Measurements from ENCODE around the gene DAAM1. TPM values are rescaled to one million over a fixed set of nuclear protein-coding genes. Genes with fewer than 3 reads are reported as not detected.

The DAAM1 gene
- polyA plus RNA-seq, 1 donor from 2014 or later, result 161 TPM

DNA sequence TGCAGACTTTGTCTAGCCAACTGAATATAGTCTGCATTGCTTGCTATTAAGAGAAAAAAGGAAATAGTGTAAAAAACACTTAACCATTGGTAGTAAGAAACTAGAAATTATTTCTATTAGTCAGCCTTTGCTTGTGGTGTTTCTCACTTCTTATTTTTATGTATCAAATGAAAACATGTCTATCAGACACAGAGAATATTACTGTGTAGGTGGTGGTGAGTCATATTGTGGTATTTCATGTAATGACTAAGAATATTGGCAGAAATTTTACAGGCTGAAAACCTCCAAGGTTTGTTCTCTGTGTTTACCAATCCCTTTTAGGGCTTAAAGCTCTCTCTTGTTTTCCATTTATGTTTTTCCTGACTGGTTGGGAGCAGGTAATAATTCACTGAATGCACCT, 87.2 kb downstream of the DAAM1 start:
- Histone ChIP-seq H3K9ac (ENCODE audit: low read length) (no peak overlapping the region), H3K9me2 (ENCODE audit: insufficient read depth, low read length) (no peaks in the 10 kb centered on the region), H3K4me3 (ENCODE audit: low read length) (no peak overlapping the region), H3K4me2 (ENCODE audit: low read length) (no peak overlapping the region), H3K79me2 (replicated peaks; ENCODE audit: insufficient read depth, low read length) (peaks cover 6% of the 10 kb centered on the region), H3K27me3 (ENCODE audit: insufficient read depth, low read depth, low read length) (no peaks in the 10 kb centered on the region), H3F3A (ENCODE audit: insufficient read depth, low read length, poor library complexity, severe bottlenecking) (no peaks in the 10 kb centered on the region), H3K36me3 (ENCODE audit: insufficient read depth, low read length) (no peaks in the 10 kb centered on the region), H2AFZ (ENCODE audit: low read depth, low read length) (no peak overlapping the region), H4K20me1 (ENCODE audit: insufficient read depth) (no peaks in the 10 kb centered on the region), H3K9me3 (ENCODE audit: low read length) (no peaks in the 10 kb centered on the region), H3K27ac (ENCODE audit: low read length) (no peak overlapping the region)
- TF ChIP-seq EP300 (conservative IDR thresholded peaks at IDR 0.05; ENCODE audit: poor library complexity, severe bottlenecking) (no peak), POLR2AphosphoS5 (IDR thresholded peaks at IDR 0.05) (no peak), RAD21 (conservative IDR thresholded peaks at IDR 0.05) (no peak), EZH2 (IDR thresholded peaks at IDR 0.05; ENCODE audit: borderline replicate concordance, insufficient read depth, low read length, poor library complexity, severe bottlenecking) (no peak)
- TF ChIP-seq, protein P1, sequence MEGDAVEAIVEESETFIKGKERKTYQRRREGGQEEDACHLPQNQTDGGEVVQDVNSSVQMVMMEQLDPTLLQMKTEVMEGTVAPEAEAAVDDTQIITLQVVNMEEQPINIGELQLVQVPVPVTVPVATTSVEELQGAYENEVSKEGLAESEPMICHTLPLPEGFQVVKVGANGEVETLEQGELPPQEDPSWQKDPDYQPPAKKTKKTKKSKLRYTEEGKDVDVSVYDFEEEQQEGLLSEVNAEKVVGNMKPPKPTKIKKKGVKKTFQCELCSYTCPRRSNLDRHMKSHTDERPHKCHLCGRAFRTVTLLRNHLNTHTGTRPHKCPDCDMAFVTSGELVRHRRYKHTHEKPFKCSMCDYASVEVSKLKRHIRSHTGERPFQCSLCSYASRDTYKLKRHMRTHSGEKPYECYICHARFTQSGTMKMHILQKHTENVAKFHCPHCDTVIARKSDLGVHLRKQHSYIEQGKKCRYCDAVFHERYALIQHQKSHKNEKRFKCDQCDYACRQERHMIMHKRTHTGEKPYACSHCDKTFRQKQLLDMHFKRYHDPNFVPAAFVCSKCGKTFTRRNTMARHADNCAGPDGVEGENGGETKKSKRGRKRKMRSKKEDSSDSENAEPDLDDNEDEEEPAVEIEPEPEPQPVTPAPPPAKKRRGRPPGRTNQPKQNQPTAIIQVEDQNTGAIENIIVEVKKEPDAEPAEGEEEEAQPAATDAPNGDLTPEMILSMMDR (IDR thresholded peaks at IDR 0.05; ENCODE audit: poor library complexity, severe bottlenecking), result no peak

DNA sequence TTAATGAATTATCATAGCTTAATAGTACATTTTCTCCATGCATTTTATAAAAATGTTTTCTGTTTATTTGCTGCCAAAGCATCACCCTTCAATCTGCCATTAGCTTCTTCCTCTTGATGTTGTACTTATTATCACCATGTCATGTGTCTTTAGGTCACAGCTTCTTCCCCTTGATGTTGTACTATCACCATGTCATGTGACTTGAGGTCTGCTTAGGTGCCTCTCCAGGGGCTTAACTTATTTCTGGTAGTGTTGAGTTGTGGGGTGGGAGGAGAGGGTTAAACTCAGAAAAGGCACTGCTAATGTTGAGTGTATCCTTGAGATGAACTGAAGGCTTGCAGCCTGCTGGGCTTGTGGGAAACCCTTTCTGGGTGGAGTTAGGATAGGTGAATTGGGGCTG, 87.8 kb downstream of the DAAM1 start:
- H3K36me3 ChIP-seq (ENCODE audit: insufficient read depth, low read length), result no peaks in the 10 kb centered on the region
- H3K9me3 ChIP-seq (ENCODE audit: low read length), result no peaks in the 10 kb centered on the region
- H3K27me3 ChIP-seq (ENCODE audit: insufficient read depth, low read depth, low read length), result no peaks in the 10 kb centered on the region
- no peak overlapping the region for H3K27ac ChIP-seq (ENCODE audit: low read length)
- no peaks in the 10 kb centered on the region for H4K20me1 ChIP-seq (ENCODE audit: insufficient read depth)
- H3K4me3 ChIP-seq (ENCODE audit: low read length), result no peak overlapping the region
- no peak overlapping the region for H3K9ac ChIP-seq (ENCODE audit: low read length)
- H3F3A ChIP-seq (ENCODE audit: insufficient read depth, low read length, poor library complexity, severe bottlenecking), result no peaks in the 10 kb centered on the region
- TF ChIP-seq EZH2 (IDR thresholded peaks at IDR 0.05; ENCODE audit: borderline replicate concordance, insufficient read depth, low read length, poor library complexity, severe bottlenecking) (no peak), POLR2AphosphoS5 (IDR thresholded peaks at IDR 0.05) (no peak), RAD21 (conservative IDR thresholded peaks at IDR 0.05) (no peak), TAF1 (IDR thresholded peaks at IDR 0.05; ENCODE audit: low read depth) (no peak), SMC3 (conservative IDR thresholded peaks at IDR 0.05; ENCODE audit: poor library complexity) (no peak), EP300 (conservative IDR thresholded peaks at IDR 0.05; ENCODE audit: poor library complexity, severe bottlenecking) (no peak), MXI1 (conservative IDR thresholded peaks at IDR 0.05; ENCODE audit: poor library complexity, severe bottlenecking) (no peak)
- TF ChIP-seq, protein P2, sequence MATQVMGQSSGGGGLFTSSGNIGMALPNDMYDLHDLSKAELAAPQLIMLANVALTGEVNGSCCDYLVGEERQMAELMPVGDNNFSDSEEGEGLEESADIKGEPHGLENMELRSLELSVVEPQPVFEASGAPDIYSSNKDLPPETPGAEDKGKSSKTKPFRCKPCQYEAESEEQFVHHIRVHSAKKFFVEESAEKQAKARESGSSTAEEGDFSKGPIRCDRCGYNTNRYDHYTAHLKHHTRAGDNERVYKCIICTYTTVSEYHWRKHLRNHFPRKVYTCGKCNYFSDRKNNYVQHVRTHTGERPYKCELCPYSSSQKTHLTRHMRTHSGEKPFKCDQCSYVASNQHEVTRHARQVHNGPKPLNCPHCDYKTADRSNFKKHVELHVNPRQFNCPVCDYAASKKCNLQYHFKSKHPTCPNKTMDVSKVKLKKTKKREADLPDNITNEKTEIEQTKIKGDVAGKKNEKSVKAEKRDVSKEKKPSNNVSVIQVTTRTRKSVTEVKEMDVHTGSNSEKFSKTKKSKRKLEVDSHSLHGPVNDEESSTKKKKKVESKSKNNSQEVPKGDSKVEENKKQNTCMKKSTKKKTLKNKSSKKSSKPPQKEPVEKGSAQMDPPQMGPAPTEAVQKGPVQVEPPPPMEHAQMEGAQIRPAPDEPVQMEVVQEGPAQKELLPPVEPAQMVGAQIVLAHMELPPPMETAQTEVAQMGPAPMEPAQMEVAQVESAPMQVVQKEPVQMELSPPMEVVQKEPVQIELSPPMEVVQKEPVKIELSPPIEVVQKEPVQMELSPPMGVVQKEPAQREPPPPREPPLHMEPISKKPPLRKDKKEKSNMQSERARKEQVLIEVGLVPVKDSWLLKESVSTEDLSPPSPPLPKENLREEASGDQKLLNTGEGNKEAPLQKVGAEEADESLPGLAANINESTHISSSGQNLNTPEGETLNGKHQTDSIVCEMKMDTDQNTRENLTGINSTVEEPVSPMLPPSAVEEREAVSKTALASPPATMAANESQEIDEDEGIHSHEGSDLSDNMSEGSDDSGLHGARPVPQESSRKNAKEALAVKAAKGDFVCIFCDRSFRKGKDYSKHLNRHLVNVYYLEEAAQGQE (IDR thresholded peaks at IDR 0.05; ENCODE audit: borderline replicate concordance), result no peak
- TF ChIP-seq, protein P1 (IDR thresholded peaks at IDR 0.05; ENCODE audit: poor library complexity, severe bottlenecking), result no peak
- H3K4me2 ChIP-seq (ENCODE audit: low read length), result no peak overlapping the region
- H2AFZ ChIP-seq (ENCODE audit: low read depth, low read length), result no peak overlapping the region
- no peaks in the 10 kb centered on the region for H3K9me2 ChIP-seq (ENCODE audit: insufficient read depth, low read length)
- H3K79me2 ChIP-seq (replicated peaks; ENCODE audit: insufficient read depth, low read length), result peaks cover 6% of the 10 kb centered on the region

All from neural cell (in vitro differentiated cells).